ENCODE results near the gene DNLZ.

The DNLZ gene

DNA sequence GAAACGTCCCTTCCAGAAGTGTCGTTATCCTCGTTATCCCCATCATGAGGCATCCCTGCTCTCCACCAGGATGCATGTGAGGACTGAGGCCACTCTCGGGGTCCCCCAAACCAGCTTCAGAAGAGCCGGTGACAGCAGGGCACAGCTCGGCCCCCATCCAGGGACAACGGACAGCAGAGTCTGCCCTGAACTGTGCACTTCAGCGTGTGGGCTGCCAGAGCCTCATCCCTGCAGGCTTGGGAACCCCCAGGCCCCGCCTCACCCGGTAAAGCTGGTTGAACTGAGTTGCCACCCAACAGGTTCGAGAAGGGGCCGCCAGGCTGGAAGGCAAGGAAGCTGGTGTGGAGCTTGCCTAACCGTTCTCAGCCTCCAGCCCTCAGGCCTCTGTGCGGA, 10.6 kb upstream of the DNLZ start:
- no peak for DNase-seq

DNA sequence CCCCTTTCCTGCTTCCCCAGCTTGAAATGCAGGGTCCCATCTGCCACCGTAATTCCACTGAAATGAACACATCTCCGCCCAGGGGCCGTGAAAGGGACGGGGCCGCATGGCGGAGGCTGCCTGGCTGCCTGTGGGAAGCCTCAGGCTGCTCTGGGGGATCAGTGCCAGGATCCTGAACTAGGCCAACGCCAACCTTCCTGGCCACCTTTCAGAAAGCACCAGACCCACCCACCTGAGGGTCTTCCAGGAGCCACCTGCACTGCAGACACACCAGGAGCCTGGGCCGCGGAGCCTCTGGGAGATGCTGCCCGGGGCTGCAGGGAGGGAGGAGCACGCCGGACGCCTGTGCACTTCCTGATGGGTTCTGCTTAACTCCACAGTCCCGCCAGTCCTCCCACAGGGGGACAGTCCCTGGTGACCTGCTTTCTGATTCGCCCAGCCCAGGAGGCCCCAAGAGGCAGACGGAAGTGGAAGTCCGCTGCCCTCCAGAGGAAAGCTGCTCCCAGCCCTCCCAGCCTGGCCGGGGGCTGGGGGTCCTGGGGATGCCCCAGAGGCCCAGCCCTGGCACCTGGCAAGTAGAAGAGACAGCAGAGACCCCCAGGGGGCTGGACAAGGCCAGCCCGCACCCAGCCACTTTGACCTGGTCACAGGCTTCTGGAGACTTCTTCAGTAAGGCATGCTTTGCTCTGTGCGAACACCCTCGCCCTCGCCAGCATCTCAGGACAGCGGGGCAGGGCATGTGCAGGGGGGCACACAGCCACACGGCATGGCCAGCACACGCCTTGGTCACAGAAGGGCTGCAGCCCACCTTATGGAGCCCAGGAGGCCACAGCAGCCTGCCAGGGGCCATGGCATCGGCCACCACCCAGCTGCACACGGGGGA, 10.0 kb upstream of the DNLZ start, which contains the start of gene CARD9:
TSS of gene CARD9 (minus strand) at position 370 of the 883 bp plus-strand sequence. CDS start 1,591 bp downstream, outside the sequence.
- DNase-seq = no peak

DNA sequence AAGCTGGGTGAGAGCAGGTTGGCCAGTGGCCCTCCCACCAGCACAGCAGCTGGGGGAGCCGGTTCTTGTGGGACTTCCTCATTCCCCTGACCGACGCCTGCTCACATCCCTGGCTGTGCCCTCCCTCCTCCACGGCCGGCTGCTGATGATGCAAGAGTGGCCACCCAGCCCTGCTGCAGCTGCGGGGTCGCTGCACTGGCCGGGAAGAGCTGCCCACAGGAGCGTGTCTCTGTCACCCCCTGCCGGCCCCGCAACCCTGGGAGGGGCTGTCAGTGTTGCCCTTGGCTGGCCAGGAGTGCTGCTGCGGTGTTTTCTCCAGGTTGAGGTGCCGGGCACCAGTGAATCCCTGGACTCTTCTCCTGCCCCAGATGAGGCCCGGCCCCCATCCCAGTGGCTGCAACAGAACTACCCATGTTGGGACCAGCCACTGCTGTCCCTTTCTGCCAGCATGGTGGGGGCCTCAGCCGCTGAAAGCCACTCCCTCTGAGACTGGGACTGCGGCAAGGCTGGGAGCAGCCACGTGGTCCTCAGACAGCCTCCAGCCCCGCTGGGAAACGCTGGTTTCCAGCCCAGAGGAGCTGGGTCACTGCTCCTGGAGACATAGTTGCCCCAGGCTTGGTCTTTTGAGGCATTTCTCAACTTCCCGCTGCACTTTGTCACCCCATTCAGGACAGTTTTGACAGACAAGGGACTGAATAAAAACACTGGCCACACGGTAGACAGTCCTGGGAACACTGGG, 9.2 kb upstream of the DNLZ start:
- no peak for DNase-seq

DNA sequence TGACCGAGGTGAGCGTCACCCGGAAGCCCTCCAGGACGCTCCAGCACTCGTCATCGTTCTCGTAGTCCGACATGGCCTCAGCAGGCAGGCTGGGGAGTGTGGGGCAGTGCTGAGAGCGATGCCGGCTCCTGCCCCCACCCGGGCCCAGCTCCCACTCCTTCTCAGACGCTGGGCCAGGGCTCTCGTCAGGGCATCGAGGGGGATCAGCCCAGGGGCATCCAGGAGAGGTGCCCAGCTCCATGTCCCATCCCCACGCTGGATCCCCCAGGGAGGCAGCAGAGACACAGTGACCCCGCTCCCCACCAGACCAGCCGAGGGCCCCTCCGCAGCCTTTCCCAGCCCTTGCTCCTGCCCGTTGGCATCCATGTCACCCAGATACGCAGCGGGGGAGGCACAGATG, 8.5 kb upstream of the DNLZ start:
- no peak for DNase-seq

DNA sequence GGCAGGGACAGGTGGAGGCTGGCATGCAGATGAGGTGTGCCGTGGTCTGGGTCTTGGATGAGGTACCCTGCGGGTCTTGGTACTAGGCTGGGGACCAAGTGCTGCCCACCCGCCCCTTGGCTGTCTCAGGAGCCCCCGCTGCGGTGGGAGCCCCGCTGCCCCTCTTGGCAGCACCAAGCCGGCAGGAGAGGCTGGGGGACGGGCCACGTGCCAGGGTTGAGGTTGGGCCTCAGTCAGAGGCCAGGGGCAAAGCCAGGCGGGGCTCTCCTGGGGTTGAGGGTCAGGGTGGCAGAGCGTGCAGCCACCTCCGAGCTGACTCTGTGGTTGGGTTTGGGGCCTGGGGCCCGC, 8.0 kb upstream of the DNLZ start:
- DNase-seq = no peak

DNA sequence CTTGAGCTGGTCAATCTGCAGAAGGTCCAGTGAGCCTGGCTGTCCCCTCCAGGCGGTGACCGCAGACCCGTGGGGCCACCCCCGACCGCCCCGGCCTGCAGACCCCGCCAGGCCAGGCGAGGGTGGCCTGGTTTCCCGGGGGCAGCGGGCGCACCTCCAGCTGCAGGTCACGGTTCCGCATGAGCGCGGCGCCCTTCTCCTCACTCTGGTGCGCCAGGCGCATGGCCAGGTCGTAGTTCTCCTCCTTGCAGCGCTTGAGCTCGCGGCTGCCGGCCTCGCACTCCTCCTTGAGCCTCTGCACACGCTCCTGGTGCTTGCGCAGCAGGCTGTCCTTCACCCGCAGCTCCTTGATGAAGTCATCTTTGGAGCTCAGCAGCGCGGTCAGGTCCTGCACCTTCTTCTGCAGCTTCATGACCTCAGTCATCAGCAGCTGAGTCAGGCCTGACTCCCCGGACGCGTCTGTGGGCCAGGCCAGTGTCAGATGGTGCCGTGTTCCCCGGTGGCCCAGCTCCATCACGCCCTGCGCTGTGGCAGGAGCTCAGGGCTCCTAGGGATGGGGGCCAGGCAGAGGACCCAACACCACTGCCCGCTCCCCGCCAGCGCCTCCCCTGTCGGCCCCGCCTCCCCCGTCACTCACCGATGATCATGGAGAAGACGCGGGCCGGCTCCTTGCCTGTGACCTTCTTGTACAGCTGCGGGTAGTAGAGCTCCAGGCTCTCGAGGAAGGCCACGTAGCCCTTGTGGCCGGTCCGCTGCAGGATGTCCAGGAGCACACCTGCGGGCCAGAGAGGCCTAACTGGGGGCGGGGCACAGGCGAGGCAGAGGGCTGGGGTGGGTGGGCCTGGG, 7.4 kb upstream of the DNLZ start:
- no peak for DNase-seq

DNA sequence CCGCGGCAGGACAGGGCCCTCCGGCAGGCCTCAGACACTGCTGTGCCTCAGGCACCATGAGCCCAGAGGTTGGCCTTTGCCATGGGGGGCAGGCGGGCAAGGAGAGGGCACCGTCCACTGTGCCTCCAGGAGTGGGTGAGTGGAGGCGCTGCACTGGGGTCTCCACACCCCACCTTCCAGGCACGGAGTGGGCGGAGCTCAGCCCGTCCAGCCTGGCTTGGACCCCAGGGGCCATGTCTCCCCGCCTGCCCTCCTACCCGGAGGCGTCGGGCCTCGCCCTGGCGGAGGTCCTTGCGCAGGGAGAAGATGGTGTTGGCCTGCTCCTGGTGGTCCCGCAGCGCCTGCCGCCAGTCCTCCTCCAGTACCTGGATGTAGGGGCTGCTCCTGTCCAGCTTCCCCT, 6.5 kb upstream of the DNLZ start:
- no peak for DNase-seq

DNA sequence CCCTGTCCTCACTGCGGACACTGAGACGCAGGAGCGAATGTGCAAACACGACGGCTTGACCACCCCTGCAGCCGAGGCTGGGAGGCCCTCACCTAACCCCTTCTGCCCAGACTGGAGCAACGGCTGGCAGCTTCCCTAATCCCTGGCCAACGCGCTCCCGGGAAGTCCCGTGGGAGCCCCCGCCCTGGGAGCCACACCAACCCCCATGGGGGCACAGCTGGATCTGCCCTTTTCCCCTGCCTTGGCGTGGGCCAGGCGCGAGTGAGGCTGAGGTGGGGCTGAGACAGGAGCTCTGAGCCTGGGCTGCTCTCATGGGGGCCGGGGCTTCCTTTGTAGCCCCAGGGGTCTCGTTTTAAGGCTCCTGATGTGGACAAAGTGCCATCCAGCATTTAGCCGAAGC, 4.6 kb upstream of the DNLZ start:
- no peak for DNase-seq

DNA sequence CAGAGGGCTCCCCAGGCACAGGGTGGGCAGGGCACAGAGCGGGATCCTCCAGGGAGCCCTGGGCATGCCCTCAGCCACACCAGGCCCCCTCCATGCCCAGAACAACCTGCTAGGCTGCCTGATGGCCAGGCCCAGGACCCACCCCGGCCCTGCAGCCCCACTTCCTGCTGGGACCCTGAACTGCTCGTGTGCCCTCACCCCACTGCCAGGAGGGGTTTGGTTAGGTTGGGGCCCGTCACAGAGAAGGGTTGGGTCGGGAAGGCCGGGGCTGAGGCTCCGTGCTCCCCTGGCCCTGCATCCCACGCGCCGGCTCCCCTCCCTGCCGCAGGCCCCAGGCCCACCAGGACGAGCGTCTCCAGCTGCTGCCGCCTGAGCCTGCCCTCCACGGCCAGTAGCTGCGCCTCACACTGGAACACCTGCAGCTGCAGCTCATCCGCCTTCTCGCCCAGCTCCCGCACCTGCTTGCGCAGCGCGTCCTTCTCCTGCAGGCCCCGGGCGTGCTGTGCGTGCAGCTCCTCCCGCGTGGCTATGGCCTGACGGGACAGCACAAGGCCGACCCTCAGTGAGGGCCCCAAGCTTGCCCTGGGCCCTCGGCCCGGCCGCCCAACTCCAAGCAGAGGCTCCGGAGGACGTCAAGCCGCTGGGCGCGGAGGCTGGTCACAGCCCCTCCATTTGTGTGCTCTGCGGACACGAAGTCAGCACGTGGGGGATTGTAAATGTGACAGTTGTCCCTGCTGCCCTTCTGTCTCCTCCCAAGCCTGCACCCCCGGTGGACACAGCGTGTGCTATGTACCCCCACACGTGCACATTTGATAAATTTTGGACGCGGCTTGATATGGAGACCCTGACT, 4.0 kb upstream of the DNLZ start:
- no peak for DNase-seq

DNA sequence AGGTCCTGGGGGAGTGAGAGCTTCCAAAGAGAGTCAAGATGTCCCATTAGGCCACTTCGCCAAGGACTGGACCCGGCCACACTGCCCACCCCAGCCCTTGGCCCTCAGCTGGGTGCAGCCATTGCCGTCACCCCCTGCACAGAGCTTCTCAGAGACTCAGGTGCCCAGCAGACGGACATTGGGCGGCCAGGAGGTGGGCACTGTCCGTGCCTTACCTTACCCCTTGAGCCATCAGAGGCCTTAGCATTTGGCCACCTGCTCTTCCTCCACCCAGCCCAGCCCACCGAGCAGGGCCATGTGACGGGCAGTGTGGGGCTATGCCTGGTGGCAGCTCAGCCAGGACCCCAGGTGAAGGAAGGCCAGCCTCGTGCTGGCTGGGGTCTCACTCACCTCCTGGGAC, 3.3 kb upstream of the DNLZ start:
- no peak for DNase-seq

DNA sequence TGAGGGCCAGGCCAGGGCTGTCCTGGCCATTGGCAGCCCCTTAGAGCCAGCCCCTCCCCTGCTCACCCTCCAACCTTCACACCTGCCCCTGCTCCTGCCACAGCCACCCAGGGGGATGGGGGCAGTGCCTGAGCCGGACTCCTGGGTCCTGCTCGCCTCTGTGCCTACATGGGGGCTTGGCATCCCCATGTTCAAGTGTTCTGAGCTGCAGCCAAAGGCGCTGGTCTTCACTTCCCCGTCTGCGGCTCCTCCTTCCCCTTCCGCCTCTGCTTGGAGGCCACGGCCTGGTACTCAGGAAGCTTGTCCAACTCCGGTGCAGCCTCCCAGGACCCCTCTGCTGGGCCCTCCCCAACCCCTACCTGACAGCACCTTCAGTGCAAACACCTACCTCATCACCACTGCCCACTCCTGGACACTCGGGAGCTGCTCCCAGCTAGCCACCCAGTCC, 2.3 kb upstream of the DNLZ start:
- no peak for DNase-seq

DNA sequence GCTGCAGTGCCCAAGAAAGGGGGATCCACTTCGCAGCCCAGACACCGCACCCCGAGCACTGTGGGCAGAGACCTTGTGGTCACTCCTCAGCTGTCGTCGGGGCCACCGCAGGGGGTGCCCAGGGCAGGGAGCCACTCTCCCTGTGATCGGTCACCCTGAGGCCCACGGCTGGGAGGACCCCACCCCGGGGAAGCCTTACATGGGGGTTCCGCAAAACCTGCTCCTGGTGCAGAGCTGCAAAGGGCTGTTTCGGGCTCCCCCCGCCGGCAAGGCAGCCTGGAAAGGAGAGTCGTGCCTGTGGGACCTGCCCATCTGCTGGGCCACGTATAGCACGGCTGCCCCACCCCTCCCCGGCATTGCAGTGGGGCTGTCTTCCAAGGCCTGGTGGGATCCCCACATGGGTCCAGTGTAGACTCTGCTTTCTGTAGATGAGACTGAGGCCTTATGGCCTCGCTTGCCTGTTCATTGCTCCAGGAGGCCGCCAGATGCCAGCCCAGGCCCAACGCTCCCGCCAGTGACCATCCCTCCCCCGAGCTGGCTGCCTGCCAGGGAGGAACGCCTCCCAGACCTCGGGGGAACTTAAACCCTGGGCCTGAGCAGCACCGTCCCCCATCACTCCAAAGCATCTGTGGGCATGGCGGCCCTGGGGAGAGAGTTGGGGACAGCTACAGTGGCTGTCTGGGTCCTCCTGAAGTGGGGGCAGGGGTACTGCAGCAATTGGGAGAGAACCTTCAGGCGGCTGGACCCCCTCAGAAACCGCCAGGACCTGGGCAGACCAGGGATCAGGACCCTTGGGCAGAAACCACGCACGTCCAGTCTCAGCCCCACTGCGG, 1.6 kb upstream of the DNLZ start:
- DNase-seq = no peak

DNA sequence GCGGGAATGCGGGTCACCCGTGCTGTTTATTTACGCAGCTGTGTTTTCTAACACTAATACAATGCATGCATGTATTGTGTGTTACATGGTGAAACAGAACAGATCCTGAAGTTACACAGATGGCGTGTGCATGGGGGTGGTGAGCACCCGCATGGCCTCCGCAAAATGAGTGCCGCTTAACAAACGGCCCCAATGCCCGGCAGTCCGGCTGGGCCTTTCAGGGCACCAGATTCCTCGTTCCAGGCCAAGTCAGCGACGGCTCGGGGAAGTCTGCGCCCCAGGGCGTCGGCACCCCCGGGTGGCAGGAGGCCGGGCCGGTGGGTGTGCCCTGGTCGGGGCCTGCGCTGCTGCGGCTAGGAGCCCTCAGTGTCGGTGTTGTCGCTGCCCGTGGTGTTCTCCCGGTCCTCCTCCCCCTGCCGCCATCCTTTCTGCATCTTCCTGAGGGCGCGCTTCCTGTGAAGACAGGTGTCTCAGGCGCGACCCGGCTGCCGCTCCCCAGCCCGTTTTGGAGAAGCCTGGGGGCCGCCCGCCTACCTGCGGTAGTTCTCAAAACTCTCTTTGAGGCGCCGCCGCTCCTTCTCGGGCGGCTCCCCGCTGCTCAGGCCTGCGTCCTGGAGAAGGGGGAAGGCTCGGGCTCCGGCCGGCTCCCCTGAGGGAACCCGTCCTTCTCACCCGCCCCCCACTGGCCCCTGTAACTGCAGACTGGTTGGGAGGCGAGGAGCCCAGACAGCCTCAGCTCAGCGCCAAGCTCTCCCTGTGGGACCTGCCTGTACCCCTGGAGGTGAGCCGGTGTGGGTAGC, 605 bp upstream of the DNLZ start:
- DNase-seq = no peak

DNA sequence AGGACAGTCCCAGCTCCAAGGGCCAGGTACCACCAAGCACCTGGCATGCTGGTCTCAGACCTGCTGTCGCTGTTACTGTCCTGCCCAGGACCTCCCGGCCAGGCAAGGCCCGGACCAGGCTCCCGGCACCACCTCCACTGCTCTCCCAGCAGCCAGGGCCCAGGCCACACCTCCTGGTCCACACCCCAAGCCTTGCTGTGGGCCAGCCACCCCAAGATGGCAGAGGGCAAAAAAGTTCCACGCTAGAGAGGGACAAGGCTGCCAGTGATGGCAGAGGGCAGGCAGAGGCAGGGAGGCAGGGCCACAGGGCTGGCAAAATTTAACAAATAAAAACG, 1.1 kb downstream of the DNLZ start:
- no peak for DNase-seq

DNA sequence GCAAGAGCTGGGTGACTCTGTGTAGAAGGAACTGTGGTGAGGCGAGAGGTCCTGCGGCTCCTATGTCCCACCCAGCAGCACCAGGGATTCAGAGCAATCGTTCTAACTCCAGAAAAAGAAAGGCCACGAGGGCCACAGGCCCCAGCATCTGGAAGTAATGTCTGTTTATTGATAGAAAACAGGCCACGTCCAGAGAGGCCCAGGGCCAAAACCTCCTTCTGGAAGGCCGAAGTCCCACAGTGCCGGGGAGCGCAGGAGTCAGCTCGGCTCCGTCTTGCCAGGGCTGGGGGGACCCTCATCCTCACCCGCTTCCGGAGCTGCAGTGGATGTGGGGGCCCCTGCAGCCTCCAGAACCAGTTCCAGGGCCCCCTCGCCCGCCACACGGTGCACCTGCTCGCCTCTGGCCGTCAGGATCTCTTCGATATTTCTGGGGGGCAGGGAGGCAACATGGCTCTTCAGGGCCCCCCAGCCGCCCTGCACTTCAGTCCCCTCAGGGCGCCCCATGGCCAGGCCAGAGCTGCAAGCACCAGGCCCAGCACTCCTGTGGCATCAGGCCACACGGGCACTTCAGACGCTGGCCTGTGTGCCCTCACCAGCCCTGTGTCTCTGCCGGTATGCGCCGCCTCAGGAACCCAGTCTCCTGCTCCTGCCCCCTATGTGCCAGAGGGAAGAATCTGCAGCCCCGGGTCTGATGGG, 1.6 kb downstream of the DNLZ start:
- no peak for DNase-seq

DNA sequence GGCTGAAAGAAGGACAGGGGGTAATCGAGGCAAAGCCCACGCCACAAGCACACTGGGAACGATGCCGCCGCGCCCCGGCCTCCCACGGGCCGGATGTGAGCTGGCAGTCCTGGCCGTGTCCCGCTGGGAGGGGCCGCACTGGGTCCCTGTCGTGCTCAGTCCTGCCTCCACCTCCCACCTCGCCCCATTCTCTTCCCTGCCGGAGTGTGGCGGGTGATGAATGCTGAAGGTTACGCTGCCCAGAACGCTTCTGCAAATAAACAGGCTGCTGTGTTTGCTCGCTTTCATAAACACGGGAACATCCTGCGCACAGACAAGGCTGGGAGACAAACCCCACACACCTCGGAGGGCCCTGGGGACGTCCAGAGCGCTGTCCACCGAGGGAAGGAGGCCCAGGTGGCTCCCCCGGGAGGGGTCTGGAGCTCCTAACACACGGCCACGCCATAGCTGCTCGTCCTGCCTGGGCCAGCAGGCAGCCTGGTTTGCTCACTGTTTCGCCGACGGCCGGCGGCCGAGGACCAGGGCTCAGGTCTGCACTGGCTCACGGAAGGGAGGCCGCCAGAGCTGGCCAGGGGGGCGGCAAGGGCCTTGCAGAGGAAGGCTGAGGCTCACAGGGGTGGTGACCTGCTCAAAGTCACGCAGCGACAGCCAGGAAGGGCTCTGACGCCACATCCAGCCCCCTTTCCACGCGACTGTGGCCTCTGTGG, 2.3 kb downstream of the DNLZ start:
- DNase-seq = no peak

DNA sequence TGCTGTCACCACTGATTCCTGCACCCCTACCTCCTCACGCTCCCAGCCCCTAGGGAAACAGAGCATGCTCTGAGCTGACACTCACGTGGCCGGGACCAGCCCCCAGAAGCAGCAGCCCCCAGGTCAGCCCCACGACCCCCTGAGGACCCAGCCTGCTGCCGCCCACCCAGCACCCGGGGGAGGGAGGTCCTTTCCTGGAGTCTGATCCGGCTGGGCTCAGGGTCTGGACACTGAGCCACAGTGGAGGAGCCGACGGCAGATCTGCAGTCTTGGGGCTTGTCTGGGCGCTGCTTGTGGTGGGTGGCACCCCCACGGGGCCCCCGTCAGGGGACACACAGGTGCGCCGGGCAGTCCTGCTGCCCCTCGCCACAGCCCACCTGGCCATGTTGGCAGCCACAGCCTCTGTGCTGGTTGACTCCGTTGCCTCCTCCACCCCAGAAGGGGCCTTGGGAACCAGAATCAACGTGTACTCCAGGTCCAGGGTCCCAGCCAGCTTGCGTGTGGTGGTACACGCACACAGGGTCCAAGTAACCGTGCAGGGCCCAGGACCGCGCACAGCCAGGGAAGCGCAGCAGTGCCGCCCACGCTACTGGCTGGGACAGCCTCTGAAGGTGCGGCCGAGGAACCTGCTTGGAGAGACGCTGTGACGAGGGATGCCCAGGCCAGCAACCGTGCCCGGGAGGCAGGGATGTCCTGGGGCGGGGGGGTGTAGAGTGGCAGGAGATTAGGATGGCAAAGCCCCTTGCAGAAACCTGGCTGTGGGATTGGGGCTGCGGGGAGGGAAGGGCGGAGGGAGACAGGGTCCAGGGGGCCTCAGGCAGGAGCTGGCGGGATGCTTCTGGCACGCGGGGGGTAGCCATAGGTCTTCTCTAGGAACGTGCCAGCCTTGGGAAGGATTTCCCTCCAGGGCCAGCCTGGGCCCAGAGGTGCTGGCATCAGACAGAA, 3.5 kb downstream of the DNLZ start:
- no peak for DNase-seq

DNA sequence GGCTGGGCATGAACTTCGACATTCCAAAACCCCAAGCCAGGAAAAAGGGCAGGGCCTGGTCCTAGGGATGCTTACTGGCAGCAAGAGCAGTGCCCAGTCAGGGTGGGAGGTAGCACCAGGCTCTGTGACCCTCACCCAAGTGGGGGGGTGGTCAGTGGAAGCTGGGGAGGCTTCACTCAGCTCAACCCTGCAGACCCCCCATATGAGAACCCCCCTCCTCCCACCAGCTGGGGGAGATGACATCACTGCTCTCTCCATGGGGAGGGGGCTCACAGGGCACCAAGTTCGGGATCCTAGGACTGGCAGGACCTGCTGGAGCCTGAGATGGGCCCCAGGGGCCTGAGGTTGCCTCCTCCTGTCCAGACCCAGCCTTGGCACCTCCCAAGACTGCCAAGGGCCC, 4.7 kb downstream of the DNLZ start:
- DNase-seq = no peak

All from stimulated activated CD4-positive, alpha-beta T cell treated with anti-CD3 and anti-CD28 coated beads, Interleukin-4, amount 100 ng/mL, for 24 hours (primary cell).